ENCODE results near the gene PRPF19.

DNA sequence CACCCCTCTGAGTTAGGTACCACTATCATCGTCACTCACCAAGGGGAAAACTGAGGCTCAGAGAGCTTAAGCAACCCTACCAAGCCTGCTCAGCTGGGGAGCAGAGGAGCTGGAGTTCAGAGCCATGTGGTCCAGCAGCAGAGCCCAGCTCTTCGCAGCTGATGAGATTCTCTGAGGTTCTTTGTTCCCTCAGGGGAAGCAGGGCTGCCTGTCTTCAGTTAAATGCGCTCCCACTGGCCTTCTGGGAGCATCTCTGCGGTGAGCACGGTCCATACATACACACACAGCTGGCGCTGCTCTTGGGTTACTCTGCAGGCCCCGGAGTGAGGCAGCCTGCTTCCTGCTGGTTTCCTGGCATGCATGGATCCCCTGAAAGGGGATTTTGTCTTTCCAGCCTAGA is 45.4 kb downstream of the PRPF19 start:
- TF ChIP-seq CTCF (IDR thresholded peaks at IDR 0.05) (no peak), EP300 (IDR thresholded peaks at IDR 0.05) (no peak), POLR2AphosphoS5 (IDR thresholded peaks at IDR 0.05) (no peak), POLR2A (IDR thresholded peaks at IDR 0.05) (no peak)
